GM19035 (cell line): ENCODE measurements around the gene DNMT3A.
A peak's percentile ranks its signal among the peaks of the same experiment; 100 is the strongest.

Source experiments
- ATAC-seq: cut with Tn5 transposase; IDR thresholded peaks from one replicate; pipeline ENCODE4 v1.9.1; 2021; ENCODE audit not compliant: unreplicated experiment

DNMT3A gene

DNA sequence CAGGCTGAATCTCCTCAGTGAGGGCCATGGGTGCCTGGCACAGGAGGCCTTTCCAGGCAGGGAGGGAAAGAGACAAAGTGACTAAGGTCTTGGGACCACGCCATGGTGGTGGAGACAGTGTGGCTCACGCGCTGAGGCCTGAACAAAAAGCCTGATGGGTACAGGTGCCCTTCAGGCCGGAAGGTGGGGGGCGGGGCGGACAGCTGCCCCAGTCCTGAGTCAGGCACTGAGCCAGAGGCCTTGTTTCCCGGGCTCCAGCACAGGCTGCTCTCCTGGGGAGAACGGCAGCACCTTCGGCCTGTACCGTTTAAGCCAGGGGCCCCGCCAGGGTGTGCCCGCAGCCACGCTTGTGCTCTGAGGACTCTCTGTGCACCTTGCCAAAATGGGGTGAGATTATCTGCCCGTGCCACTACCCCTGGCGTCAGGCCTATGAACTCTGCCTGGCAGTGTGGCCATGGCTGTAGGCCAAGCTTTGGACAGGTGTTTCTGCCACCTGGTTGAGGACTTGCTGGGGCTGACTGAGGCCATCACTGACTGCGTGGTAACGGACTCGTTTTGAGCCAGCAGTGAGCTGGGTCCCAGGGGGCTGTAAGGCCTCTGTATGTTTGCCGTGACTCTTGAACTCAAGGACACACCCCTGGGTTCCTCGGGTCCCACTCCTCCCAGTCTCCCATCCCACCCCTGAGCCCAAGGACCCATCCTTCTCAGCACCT, 31.7 kb upstream of the DNMT3A start:
- ATAC-seq, result no peak

DNA sequence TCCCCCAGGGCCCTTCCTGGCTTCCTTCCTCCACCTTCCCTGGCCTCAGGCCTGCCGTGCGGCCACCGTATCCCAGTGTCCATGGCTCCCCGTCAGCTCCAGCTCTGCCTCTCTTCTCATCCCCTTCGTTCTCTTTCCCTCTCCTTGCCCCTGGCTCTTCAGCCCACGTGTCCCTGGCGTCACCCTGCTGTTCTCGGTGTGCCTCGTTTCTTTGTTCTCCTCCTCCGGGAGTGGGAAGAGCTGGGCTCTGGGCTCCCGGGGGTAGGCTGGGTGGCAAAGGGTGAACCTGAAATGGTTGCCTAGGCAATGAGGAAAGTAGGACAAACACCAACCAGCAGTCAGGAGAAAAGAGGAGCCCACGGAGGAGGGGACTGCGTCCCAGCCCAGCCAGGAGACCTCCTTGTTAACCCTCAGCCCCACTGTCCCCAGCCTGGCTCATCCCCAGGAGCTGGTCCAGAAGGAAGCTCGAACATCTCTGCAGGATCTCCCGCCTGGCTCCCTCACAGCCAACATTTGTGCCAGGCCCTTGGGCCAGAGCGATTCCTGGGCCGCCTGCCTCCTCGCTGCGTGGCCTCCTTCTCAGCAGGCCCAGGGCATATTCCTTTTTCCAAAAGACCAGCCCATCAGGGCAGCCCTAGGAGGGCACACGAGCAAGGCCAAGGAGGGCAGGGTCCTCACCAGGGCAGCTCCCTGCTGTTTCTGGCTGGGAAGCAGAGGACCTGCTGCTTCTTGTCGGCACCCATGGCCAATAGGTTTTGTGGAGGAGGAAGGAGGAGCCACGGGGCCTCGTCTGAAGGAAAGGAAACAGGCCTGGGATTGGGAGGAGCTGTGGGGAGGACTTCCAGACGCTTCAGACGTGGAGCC, 30.9 kb upstream of the DNMT3A start:
- no peak for ATAC-seq

DNA sequence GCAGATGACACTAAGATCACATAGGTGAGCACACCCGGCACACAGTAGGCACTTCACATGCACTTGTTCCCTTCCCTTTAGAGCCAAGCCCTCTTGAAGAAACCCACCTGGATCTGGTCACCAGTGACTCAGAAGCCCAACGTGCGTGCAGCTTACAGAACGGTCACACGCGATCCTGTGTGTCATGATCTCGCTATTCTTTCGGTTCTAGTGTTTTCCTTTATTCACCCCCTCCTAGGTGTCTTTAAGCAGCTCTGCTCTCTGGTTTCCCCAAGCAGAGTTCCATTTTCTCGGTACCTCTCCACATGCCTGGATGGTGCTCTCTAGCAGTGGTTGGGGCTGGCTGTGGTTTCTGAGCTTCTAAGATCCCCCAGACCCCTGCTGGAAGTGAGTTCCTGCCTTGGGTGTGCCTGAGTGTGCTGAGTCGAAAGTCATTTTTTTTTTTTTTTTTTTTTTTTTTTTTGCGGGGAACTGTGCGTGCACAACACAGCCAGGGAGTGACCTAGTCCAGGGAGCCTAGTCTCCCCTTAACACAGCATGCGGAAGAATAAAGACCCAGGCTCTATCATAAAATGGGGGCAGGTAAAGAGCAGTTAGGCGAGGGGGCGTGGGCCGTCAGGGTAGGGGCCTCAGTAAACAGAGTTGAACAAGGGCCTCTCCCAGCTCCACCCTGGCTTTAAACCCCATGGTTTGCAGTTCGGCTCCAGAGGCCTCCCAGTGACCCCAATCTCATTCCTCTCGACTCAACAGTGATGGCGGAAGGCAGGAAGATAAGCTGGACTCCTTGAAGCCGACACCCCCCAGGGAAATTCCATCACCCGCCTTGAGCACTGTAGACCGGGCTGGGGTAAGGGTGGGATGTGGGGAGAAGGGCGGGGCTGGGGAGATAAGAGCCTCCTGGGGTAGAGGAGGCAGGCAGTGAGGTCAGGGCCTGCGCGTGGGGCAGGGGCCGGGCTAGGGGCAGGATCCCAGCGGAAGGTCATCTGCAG, 29.8 kb upstream of the DNMT3A start:
- no peak for ATAC-seq

DNA sequence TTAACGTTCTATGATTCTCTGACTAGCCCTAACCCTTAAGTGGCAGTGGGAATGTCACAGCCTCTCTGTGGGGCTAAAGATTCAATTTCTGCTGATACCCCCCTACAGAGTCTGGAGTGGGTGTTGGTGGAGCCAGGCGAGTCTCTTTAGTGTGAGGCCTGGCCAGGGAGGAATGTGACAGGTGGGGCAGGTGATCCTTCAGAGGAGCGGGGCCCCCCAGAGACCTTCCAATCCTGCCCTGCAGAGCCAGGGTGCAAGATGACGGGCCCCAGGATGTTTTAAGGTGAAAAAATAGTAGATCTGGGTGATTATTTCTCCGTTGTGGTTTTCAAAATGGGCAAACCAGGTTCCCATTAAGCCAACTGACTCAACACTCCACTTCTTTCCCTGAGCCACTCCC, 28.2 kb upstream of the DNMT3A start:
- no peak for ATAC-seq

DNA sequence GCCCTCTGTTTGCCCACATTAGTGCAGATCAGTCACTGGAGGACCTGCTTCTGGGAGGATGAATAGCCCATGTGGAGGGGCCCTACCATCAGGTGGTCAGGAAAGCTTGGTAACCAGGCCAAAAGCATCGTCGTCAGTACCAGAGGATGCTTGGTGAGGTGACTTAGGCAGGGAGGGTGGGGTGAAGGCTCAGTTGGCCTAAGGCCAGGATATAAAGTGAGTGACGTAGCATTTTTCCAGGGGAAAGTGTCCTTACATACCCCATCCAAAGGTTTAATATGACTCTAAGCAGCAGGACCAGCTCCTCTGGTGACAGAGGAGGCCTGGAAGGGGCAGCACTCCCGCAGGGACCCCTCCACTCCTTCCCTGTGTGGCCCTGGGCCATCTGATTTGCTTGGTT, 27.7 kb upstream of the DNMT3A start:
- no peak for ATAC-seq

DNA sequence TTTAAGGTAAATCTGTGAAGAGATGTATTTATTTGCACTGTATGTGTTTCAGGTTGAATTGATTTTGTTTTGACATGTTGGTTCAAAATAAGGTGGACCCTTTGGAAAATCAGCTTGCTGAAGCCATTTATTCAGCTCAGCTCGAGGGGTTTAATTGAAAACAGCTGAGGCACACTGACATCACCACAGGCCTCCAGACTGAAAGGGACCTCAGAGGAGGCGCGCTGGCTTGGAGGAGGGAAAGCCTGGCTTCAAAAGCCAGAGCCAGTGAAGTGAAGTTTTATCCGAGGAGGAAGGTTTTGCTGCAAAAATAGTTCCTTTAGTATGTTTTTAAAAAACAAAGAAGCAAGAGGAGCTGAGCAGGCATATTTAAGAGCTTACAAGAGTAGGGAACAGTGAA, 26.9 kb upstream of the DNMT3A start:
- no peak for ATAC-seq

DNA sequence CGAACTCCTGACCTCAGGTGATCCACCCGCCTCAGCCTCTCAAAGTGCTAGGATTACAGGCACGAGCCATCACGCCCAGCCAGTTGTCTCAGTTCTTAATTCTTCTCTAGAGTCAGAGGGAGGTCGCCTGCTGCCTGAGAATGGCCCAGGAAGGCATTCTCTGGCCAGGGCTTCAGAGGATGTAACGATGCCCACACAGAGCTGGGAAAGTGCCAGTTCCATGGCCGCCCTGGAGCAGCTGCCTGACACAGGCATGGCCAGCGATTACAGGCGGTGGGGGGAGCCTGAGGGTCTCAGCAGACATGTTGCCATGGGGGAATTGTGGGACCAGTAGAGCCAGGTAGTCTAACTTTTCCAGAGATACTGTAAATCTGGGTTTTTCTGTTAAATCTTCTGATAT, 25.6 kb upstream of the DNMT3A start:
- no peak for ATAC-seq

DNA sequence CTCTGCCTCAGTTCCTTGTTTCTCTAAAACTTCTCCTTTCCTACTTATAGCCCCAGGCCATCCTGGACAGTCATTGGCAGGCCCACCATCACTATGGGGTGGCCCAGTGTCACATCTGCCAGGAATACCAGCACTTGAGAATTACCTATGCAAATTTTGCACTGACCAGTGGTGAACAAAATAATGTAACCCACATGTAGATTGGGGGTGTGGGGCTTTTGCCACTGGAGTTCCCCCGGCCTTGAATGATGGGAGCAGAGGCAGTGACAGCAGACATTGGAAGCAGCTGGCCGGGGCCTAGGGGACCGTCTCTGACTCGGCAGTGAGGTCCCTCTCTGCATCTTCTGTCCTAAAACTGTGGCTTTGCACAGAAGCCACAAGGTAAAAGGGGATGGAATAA, 24.9 kb upstream of the DNMT3A start:
- ATAC-seq, result no peak

DNA sequence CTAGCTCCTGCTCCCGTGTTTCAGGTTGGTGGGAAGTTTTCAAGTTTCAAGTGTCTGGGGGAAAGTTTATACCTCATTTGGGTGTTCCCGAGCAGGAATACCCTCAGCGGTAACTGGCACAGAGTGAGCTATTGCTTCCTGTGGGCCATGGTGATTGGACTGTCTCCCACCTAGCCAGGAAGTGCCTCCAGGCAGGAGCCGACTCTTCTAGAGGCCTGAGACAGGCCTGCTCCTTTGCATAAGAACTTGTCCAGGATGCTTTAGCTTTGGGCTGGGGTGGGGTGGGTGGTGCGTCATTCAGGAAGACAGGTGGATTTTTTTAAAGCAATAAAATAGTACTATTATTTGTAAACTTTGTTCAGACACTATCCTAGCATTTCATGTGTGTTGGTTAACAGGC, 23.5 kb upstream of the DNMT3A start:
- ATAC-seq, result no peak

DNA sequence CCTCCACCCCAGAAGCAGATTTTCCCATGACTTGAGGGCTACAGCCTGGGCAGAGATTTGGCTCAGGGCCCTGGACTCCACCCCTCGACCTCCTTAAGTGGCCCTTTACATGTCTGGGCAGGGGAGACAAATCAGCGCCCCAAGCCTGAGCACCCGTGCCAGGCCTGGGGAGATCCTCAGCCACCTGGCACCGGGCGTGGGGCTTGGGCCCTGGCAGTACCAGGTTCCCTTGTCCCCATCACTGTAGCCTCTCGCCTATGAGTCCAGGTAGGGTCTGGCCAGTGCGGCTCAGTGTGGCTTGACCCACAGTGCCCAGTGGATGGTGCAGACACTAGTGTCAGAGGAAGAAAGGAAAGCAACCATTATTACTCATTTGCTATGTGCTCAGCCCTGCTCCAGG, 22.0 kb upstream of the DNMT3A start:
- no peak for ATAC-seq

DNA sequence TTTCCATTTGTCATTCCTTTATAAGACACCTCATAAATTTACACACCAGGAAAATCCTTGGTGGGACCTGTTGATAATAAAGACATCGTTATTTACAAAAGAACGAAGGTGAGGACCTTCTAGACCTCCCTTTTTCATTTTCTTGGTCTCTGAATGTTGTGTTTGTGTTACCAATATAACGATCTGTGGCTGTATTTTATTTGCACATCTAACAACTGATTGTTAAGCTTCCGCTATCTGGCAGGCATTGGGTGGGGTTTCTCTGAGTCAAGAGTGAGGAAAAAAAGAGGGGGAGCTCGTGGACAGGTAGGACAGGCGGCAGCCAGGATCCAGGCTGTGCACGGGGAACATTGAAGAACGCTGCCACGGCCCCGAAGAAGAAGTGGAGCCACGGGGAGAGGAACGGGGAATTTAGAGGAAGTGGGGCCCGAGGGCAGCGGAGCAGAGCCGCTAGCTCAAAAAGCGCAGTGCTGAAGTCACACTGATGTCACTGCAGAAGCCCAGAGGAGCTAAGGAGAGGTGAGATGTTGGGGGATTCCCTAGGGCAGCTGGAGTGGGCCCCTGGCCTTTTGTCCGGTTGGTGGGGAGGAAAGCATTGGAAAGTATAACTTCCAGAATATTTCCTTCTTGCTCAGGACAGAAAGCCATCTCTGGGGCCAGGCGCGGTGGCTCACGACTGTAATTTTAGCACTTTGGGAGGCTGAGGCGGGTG, 20.9 kb upstream of the DNMT3A start:
- ATAC-seq, result peak; percentile 67

DNA sequence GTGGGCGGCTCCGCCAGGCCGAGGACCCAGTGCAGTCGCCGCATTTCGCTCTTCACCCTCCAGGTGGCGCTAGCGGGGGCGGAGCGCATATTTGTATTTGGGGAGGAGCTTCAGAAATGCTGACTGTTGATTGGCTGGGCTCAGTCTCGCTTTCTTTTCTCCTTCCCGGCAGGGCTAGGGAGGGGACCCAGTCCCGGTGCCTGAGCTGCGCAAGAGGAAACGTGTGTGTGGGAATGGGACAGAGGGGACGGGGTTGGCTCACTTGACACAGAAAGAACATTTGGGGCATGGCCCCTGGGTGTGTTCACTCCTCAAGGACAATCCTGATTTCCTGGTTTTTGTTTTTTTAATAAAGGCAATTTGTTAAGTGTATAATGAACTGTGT, 20.3 kb upstream of the DNMT3A start:
- ATAC-seq, result peak; percentile 86

DNA sequence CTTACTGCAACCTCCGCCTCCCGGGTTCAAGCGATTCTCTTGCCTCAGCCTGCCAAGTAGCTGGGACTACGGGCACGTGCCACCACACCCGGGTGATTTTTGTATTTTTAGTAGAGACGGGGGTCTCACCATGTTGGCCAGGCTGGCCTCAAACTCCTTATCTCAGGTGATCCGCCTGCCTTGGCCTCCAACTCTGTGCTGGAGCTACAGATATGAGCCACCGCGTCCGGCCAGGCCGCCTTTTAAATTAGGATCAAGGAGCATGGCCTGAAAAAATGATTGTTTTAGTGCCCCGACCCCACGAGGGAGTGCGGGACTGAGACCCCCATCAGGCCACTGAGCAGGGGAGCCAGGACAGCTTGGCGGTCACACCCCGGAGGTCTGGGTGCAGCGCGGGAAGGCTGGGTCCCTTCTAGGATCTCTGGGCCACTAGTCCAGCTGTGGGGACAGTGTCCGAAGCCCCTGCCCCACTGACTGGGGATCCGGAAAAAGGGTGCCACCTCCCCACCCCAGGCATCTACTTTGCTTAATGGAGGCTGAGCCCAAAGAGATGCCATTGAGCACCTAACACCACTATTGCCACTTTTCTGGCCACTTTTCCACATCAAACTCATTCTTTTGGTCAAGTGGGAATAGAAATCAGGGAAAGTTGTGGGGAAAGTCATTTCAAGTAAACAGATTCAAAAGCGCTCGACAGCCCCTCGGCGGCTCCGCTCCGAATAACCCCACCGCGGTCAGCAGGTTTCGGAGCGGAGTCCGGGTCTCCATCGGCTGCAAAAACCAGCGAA, 19.7 kb upstream of the DNMT3A start:
- no peak for ATAC-seq

DNA sequence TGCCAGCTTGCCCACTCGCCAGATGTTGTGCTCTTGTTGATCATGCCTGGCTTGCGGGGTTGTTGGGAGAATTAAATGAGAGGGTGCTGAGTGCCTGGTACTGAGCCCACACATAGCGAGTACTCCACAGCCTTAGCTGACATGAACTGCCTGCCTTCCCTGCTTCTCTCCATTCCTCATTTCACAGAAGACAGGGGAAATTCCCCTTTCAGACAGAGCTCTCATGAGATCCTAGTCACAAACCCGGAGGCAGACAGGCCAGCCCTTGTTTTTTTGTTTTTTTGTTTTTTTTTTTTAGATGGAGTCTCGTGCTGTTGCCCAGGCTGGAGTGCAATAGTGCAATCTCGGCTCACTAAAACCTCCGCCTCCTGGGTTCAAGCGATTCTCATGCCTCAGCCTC, 17.1 kb upstream of the DNMT3A start:
- no peak for ATAC-seq

DNA sequence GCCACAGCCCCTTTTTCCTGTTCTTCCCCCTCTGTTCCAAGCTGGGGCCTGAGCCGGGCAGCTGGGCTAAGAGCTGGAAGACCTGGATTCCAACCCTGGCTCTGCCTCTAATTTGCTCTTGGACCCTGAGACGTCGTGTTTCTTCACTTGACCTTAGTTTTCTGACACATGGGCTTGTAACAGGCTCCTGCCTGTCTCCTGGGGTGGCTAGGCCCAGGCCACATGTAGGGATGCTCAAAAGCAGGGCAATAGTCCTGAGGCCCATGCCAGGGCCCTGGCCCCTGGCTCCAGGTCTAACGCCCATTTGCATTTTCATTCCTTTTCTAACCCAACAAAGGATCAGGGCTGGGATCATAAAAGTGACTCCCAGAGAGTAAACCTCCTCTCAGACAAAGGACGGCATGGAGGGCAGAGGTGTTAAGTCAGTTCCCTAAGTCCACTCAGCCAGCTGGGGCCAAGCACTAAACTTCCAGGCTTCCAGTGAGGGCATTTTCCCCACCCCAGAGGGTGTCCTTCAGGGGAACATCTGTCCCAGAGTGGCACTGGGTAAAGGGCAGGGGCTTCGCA, 16.6 kb upstream of the DNMT3A start:
- ATAC-seq, result no peak

DNA sequence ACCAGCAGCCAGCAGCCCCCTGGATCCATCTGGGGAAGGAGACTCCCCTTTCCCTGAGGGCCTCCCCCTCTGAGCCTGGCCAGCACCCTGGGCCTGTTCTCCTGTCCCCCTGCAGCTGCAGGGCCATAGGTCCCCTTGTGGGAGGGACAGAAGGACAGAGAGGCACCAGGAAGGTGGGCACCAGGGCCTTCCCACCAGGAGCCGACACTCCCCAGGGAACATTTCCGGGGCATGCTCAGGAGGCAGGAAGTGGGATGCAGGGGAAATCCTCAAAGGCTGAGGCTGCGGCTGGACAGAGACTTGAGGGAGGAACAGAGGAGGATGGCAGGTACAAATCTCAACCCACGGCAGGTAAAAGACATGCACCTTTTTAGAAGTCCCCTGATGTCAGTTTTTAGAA, 14.4 kb upstream of the DNMT3A start:
- ATAC-seq, result no peak

DNA sequence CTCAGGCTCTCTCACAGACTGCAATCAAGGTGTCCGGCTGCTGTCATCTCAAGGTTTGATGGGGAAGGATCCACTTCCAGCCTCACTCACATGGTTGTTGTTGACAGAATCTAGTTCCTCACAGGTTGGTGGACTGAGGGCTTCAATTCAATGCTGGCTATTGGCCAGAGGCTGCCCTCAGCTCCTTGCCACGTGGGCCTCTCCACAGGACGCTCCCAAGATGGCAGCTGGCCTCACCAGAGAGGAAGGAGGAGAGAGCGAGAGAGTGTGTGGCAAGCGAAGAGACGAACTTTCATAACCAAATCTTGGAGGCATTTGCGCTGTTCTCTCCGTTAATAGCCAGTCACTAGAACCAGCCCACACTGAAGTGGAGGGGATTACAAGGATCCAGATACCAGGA, 13.5 kb upstream of the DNMT3A start:
- no peak for ATAC-seq

DNA sequence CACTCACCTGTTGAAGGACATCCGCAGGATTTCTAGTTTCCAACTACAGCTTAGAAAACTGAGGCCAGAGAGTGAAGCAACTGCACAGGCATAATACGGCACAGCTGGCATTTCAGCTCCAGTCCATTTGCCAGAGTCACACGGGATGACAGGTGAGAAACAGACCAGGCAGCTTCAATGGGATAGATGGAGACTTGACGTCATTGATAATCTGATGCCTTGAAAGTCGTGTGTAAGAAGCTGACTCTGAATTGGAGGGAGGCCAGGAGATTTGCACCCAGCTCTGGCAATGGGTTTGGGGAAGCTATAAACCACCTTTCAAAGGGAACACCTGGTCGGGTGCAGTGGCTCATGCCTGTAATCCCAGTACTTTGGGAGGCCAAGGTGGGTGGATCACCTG, 12.4 kb upstream of the DNMT3A start:
- no peak for ATAC-seq

DNA sequence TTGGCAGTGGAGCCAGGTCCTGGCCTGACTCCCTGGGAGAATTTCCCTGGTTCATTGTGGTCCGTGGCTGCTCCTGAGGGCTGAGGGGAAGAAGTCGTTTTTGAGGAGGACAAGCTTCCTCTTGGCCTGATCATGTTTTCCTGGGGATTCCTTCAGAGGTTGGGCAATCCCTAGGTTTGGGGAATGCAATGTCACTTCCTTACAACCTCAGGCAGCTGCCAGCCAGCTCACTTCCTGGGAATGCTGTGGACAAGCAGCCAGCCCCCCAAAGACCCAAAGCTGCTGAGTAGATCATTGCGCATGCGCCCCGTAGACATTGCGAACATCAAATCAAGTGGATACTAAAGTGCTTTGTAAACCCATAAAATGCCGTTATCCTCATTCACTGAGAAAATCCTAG, 7.7 kb upstream of the DNMT3A start:
- no peak for ATAC-seq

DNA sequence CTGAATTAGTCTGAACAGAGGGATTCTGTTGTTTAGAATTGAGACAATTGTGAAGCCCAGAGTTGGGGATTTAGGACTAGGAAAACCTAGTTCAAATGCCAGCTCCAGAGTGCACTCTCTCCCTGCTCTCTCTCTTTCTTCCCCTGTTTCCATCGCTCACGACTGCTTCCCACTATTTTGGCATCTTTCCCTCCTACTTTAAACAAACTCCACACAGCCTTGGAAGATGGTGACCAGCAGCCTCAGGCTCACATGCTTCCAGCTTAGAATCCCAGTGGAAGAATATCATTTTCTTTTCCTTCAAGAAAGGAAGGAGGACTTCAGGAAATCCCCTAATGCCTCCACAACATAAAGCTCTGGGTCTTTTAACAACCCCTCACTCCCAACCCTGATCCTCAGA, 6.1 kb upstream of the DNMT3A start:
- no peak for ATAC-seq
